ENCODE results near the gene CYSTM1.

CYSTM1 gene

DNA sequence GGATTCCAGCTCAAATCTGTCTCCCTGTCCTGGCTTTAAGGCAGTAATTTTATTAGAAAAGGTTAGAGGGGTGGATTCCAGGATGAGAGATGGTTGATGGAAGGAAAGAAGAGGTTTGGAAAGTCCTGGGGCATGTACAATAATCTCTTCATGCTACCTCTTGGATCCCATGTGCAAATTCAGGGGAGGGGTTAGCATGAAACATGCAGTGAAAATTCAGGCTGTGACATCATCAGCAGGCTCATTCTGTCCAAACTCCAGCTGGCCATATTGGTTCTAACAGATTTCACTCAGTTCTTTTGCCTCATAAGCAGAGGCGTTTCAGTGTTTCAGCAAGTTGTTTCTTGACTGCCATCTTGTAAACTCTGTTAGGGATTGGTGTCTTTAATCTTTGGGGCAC is 55.4 kb downstream of the CYSTM1 start:
- H3K27me3 ChIP-seq (ENCODE audit: control insufficient read depth in 2 of 2, insufficient read depth in 2 of 2, low read length in 2 of 2) = no peaks in the 10 kb centered on the region
- no peak overlapping the region for H3K27ac ChIP-seq (ENCODE audit: low read depth in 2 of 2, low read length in 2 of 2)
- H3K4me1 ChIP-seq (ENCODE audit: control insufficient read depth in 2 of 2, insufficient read depth in 2 of 2, low read length in 2 of 2) = peaks cover 12 to 28% of the 10 kb centered on the region in 2 donors
- peaks cover 0 to 4% of the 10 kb centered on the region in 2 donors for H3K36me3 ChIP-seq (ENCODE audit: control insufficient read depth in 2 of 2, insufficient read depth in 2 of 2, low read length in 2 of 2)
- H3K9ac ChIP-seq (ENCODE audit: low read depth in 1 of 2, low read length in 2 of 2) = no peak overlapping the region
- H3K4me3 ChIP-seq (ENCODE audit: low read length in 2 of 2) = no peak overlapping the region
- H3K9me3 ChIP-seq (ENCODE audit: control insufficient read depth in 2 of 2, low read length in 2 of 2) = no peaks in the 10 kb centered on the region

- H3K27ac ChIP-seq (ENCODE audit: low read depth in 2 of 2, low read length in 2 of 2) = no peak overlapping the region
- H3K27me3 ChIP-seq (ENCODE audit: control insufficient read depth in 2 of 2, insufficient read depth in 2 of 2, low read length in 2 of 2) = no peaks in the 10 kb centered on the region
- H3K36me3 ChIP-seq (ENCODE audit: control insufficient read depth in 2 of 2, insufficient read depth in 2 of 2, low read length in 2 of 2) = peaks cover 0 to 4% of the 10 kb centered on the region in 2 donors
- no peak overlapping the region for H3K4me3 ChIP-seq (ENCODE audit: low read length in 2 of 2)
- H3K9me3 ChIP-seq (ENCODE audit: control insufficient read depth in 2 of 2, low read length in 2 of 2) = no peaks in the 10 kb centered on the region
- peaks cover 9 to 28% of the 10 kb centered on the region in 2 donors for H3K4me1 ChIP-seq (ENCODE audit: control insufficient read depth in 2 of 2, insufficient read depth in 2 of 2, low read length in 2 of 2)
- H3K9ac ChIP-seq (ENCODE audit: low read depth in 1 of 2, low read length in 2 of 2) = no peak overlapping the region
Observed at GRCh38 chr5:140232731-140233130, 57.7 kb downstream of the CYSTM1 start.

DNA sequence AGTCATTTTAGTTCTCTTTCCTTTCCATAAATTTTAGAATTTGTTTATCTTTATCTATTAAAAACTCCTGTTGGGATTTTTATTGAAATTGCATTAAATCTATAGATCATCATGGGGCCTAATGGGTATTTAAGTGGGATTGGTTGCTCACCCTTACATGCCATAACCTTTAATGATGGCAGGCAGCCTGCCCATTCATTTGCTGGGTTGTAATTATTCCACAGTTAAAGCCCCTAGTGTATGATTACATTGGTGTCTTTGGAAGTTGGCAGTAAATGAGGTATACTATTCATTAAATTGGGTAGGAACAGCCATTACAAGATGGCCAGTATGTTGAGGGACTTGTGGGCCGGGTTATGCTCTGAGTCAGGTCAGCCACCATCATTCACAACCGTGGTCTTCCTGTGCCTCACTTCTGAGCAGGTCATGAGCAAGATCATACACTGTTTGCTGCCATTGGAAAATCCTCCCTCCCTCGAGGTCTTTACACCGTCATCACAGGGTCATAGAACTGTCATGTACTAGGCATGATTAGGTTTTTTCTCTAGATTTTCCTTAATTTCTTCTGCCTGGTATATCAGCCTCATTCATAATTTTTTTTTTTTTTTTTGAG is 59.5 kb downstream of the CYSTM1 start:
- H3K9me3 ChIP-seq (ENCODE audit: control insufficient read depth in 2 of 2, low read length in 2 of 2) = no peaks in the 10 kb centered on the region
- H3K27me3 ChIP-seq (ENCODE audit: control insufficient read depth in 2 of 2, insufficient read depth in 2 of 2, low read length in 2 of 2) = no peaks in the 10 kb centered on the region
- no peak overlapping the region for H3K4me3 ChIP-seq (ENCODE audit: low read length in 2 of 2)
- H3K36me3 ChIP-seq (ENCODE audit: control insufficient read depth in 2 of 2, insufficient read depth in 2 of 2, low read length in 2 of 2) = peaks cover 0 to 4% of the 10 kb centered on the region in 2 donors
- H3K4me1 ChIP-seq (ENCODE audit: control insufficient read depth in 2 of 2, insufficient read depth in 2 of 2, low read length in 2 of 2) = peaks cover 6 to 17% of the 10 kb centered on the region in 2 donors
- no peak overlapping the region for H3K27ac ChIP-seq (ENCODE audit: low read depth in 2 of 2, low read length in 2 of 2)
- H3K9ac ChIP-seq (ENCODE audit: low read depth in 1 of 2, low read length in 2 of 2) = no peak overlapping the region

DNA sequence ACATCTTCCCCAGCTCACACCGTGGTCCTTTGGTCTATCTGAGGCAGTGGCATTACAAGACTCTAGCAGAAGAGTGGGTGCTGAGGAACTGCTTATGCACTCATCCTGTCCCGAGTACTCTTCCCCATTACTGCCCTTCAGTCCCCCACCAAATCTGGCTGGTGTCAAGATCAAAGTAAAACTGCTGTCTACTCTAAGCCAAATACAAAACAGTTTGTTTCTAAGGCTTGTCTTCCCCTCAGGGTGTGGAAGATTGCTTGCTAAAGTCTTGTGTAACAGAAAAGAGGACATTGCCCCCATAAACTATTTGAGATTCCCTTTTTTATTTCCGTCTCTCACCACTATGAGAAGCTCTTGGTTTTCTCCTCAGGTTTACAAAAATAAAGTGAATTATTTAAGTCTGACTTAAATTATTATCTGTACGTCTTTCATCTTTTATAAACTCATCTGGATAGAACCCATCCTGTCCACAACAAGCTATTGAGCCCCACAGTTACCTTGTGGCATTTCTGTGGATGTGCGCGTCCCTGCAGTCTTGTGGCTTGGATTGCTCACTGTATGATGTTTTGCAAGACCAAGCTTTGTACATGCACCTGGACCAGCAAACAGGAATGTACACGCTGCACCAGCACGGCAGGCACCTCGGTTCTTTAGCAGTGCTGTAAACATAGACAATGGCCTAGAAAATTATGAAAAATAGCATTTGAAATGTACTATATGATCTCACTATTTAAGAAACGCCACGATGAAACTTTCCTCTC is 61.0 kb downstream of the CYSTM1 start:
- peaks cover 15 to 31% of the 10 kb centered on the region in 2 donors for H3K4me1 ChIP-seq (ENCODE audit: control insufficient read depth in 2 of 2, insufficient read depth in 2 of 2, low read length in 2 of 2)
- peak overlapping the region in 1 of 2 donors; percentile 23 for H3K9ac ChIP-seq (ENCODE audit: low read depth in 1 of 2, low read length in 2 of 2)
- no peaks in the 10 kb centered on the region for H3K9me3 ChIP-seq (ENCODE audit: control insufficient read depth in 2 of 2, low read length in 2 of 2)
- H3K4me3 ChIP-seq (ENCODE audit: low read length in 2 of 2) = no peak overlapping the region
- peak overlapping the region; percentile 24 to 69 for H3K27ac ChIP-seq (ENCODE audit: low read depth in 2 of 2, low read length in 2 of 2)
- H3K27me3 ChIP-seq (ENCODE audit: control insufficient read depth in 2 of 2, insufficient read depth in 2 of 2, low read length in 2 of 2) = no peaks in the 10 kb centered on the region
- peaks cover 0 to 4% of the 10 kb centered on the region in 2 donors for H3K36me3 ChIP-seq (ENCODE audit: control insufficient read depth in 2 of 2, insufficient read depth in 2 of 2, low read length in 2 of 2)

DNA sequence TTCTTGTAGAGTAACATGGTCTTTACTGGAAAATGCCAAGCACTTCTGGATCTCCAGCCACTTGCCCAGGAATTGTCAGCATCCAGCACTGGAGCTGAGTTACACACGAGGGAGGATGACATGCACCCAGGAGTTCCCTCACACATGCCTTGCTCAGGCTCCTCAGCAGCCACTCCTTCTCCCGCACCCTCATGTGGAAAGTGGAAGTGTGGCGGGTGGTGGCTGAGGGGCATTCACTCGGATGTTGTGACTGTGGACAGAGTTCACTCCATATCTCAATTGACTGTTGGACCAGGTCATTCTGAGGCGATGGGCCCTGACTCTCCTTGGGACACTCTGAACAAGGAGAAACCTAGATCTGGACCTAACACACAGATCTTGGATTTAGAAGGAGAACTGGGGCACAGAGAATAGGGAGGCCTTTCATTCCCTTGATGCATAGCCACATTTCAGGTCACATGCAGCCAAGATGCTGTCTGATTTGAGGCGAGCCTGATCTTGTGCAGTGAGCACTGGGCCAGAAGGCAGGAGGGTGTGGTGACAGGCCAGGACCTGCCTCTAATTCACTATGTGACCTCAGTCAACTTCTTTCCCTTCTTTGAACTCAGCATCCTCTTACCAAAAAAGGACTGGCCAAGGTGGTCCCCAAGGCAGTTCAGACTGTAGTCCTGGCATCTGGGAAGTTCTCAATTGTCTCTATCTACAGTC is 62.1 kb downstream of the CYSTM1 start:
- Histone ChIP-seq H3K4me1 (ENCODE audit: control insufficient read depth in 2 of 2, insufficient read depth in 2 of 2, low read length in 2 of 2) (peaks cover 26 to 42% of the 10 kb centered on the region in 2 donors), H3K9me3 (ENCODE audit: control insufficient read depth in 2 of 2, low read length in 2 of 2) (no peaks in the 10 kb centered on the region), H3K9ac (ENCODE audit: low read depth in 1 of 2, low read length in 2 of 2) (no peak overlapping the region), H3K27me3 (ENCODE audit: control insufficient read depth in 2 of 2, insufficient read depth in 2 of 2, low read length in 2 of 2) (no peaks in the 10 kb centered on the region), H3K4me3 (ENCODE audit: low read length in 2 of 2) (no peak overlapping the region), H3K27ac (ENCODE audit: low read depth in 2 of 2, low read length in 2 of 2) (no peak overlapping the region), H3K36me3 (ENCODE audit: control insufficient read depth in 2 of 2, insufficient read depth in 2 of 2, low read length in 2 of 2) (no peaks in the 10 kb centered on the region)

GRCh38 chr5:140238756-140239155 is 63.8 kb downstream of the CYSTM1 start:
- Histone ChIP-seq H3K9me3 (ENCODE audit: control insufficient read depth in 2 of 2, low read length in 2 of 2) (no peaks in the 10 kb centered on the region), H3K27me3 (ENCODE audit: control insufficient read depth in 2 of 2, insufficient read depth in 2 of 2, low read length in 2 of 2) (no peaks in the 10 kb centered on the region), H3K27ac (ENCODE audit: low read depth in 2 of 2, low read length in 2 of 2) (no peak overlapping the region), H3K36me3 (ENCODE audit: control insufficient read depth in 2 of 2, insufficient read depth in 2 of 2, low read length in 2 of 2) (peaks cover 2 to 8% of the 10 kb centered on the region in 2 donors), H3K9ac (ENCODE audit: low read depth in 1 of 2, low read length in 2 of 2) (no peak overlapping the region), H3K4me1 (ENCODE audit: control insufficient read depth in 2 of 2, insufficient read depth in 2 of 2, low read length in 2 of 2) (peaks cover 36 to 56% of the 10 kb centered on the region in 2 donors), H3K4me3 (ENCODE audit: low read length in 2 of 2) (no peak overlapping the region)

GRCh38 chr5:140239461-140239860 is 64.5 kb downstream of the CYSTM1 start:
- H3K27ac ChIP-seq (ENCODE audit: low read depth in 2 of 2, low read length in 2 of 2) = no peak overlapping the region
- H3K9me3 ChIP-seq (ENCODE audit: control insufficient read depth in 2 of 2, low read length in 2 of 2) = no peaks in the 10 kb centered on the region
- H3K4me1 ChIP-seq (ENCODE audit: control insufficient read depth in 2 of 2, insufficient read depth in 2 of 2, low read length in 2 of 2) = peaks cover 36 to 56% of the 10 kb centered on the region in 2 donors
- H3K9ac ChIP-seq (ENCODE audit: low read depth in 1 of 2, low read length in 2 of 2) = no peak overlapping the region
- peaks cover 3 to 10% of the 10 kb centered on the region in 2 donors for H3K36me3 ChIP-seq (ENCODE audit: control insufficient read depth in 2 of 2, insufficient read depth in 2 of 2, low read length in 2 of 2)
- no peak overlapping the region for H3K4me3 ChIP-seq (ENCODE audit: low read length in 2 of 2)
- H3K27me3 ChIP-seq (ENCODE audit: control insufficient read depth in 2 of 2, insufficient read depth in 2 of 2, low read length in 2 of 2) = no peaks in the 10 kb centered on the region

- Histone ChIP-seq H3K27me3 (ENCODE audit: control insufficient read depth in 2 of 2, insufficient read depth in 2 of 2, low read length in 2 of 2) (no peaks in the 10 kb centered on the region), H3K4me1 (ENCODE audit: control insufficient read depth in 2 of 2, insufficient read depth in 2 of 2, low read length in 2 of 2) (peaks cover 42 to 61% of the 10 kb centered on the region in 2 donors), H3K9me3 (ENCODE audit: control insufficient read depth in 2 of 2, low read length in 2 of 2) (no peaks in the 10 kb centered on the region), H3K4me3 (ENCODE audit: low read length in 2 of 2) (no peak overlapping the region), H3K27ac (ENCODE audit: low read depth in 2 of 2, low read length in 2 of 2) (peak overlapping the region; percentile 87 to 92), H3K9ac (ENCODE audit: low read depth in 1 of 2, low read length in 2 of 2) (no peak overlapping the region), H3K36me3 (ENCODE audit: control insufficient read depth in 2 of 2, insufficient read depth in 2 of 2, low read length in 2 of 2) (peaks cover 8 to 15% of the 10 kb centered on the region in 2 donors)
Observed at GRCh38 chr5:140239939-140240700, 65.1 kb downstream of the CYSTM1 start.

DNA sequence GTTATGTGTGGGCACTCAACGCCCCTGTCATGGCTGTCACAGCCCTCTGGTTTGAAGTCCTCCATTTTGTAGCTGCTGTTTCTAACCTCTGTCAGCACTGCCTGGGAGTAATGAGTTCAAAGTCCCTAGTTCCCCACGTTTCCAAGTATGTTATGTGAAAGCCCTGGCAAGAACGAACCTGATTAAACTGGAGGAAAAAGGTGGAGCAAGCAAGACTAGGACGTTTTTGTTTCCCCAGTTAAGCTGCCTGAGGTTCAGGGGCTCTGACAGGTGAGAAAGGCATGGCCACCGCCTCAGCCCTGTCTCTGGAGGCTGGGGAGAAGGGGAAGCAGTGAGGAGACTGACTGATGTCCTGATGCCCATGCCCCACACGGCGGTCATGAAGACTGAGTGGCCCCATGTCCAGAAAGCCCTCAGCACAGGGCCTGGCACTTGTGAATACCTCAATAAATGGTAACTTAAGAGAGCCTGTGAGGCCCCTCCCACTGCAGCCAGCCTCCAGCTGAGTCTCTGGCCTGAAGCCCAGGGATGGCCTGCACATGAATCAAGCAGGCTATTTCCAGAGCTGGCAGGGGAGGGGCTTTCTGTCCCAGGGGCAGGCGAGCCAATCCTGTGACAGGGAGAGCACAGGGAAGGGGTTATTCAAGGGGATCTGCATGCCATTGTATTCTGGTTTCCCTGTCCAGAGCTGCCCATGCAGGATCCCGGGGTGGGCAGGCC is 66.2 kb downstream of the CYSTM1 start:
- Histone ChIP-seq H3K4me1 (ENCODE audit: control insufficient read depth in 2 of 2, insufficient read depth in 2 of 2, low read length in 2 of 2) (peaks cover 39 to 53% of the 10 kb centered on the region in 2 donors), H3K9ac (ENCODE audit: low read depth in 1 of 2, low read length in 2 of 2) (peak overlapping the region; percentile 60 to 67), H3K9me3 (ENCODE audit: control insufficient read depth in 2 of 2, low read length in 2 of 2) (no peaks in the 10 kb centered on the region), H3K36me3 (ENCODE audit: control insufficient read depth in 2 of 2, insufficient read depth in 2 of 2, low read length in 2 of 2) (peaks cover 13 to 23% of the 10 kb centered on the region in 2 donors), H3K4me3 (ENCODE audit: low read length in 2 of 2) (peak overlapping the region in 1 of 2 donors; percentile 38), H3K27me3 (ENCODE audit: control insufficient read depth in 2 of 2, insufficient read depth in 2 of 2, low read length in 2 of 2) (no peaks in the 10 kb centered on the region), H3K27ac (ENCODE audit: low read depth in 2 of 2, low read length in 2 of 2) (peak overlapping the region; percentile 87 to 92)

Measured in mucosa of rectum (tissue), 2 donors.